Parathyroid adenoma (tissue), 2 donors: Measurements from ENCODE around the gene RASD2.

Experiments used
- H2AFZ ChIP-seq: fragments of 300-600 bp; sonication (generic); one replicate; pipeline ENCODE4 v1.7.0; 2017; ENCODE audit warnings: antibody characterized with exemption, mild to moderate bottlenecking
- H3K27ac ChIP-seq: fragments of 300-600 bp; sonication (generic); one replicate; pipeline ENCODE4 v1.7.0; 2017
- H3K27me3 ChIP-seq: fragments of 300-600 bp; sonication (generic); one replicate; pipeline ENCODE4 v1.7.0; 2017; ENCODE audit warnings: low read length; ENCODE audit not compliant: control insufficient read depth, insufficient read depth
- H3K36me3 ChIP-seq: fragments of 300-600 bp; sonication (generic); one replicate; pipeline ENCODE4 v1.7.0; 2017; ENCODE audit warnings: low read length; ENCODE audit not compliant: control insufficient read depth, insufficient read depth
- H3K4me1 ChIP-seq: fragments of 300-600 bp; sonication (generic); one replicate; pipeline ENCODE4 v1.7.0; 2017; ENCODE audit warnings: control low read depth
- H3K4me2 ChIP-seq: fragments of 300-600 bp; sonication (generic); one replicate; pipeline ENCODE4 v1.7.0; 2017; ENCODE audit warnings: low read length
- H3K4me3 ChIP-seq: fragments of 300-600 bp; sonication (generic); one replicate; pipeline ENCODE4 v1.7.0; 2017; ENCODE audit warnings: low read depth, low read length
- H3K79me2 ChIP-seq: fragments of 300-600 bp; sonication (generic); one replicate; pipeline ENCODE4 v1.7.0; 2017; ENCODE audit warnings: control low read depth
- H3K9ac ChIP-seq: fragments of 300-600 bp; sonication (generic); one replicate; pipeline ENCODE4 v1.7.0; 2017; ENCODE audit warnings: mild to moderate bottlenecking
- H3K9me3 ChIP-seq: fragments of 300-600 bp; sonication (generic); one replicate; pipeline ENCODE4 v1.7.0; 2017; ENCODE audit warnings: low read length; ENCODE audit not compliant: control insufficient read depth
- TF ChIP-seq, protein P1 (sequence below): fragments of 300-600 bp; sonication (generic); IDR thresholded peaks from one replicate; pipeline ENCODE4 v1.7.0; 2017; ENCODE audit warnings: antibody characterized with exemption, mild to moderate bottlenecking
- donor health status: primary hyperparathyroidism.

The RASD2 gene

DNA sequence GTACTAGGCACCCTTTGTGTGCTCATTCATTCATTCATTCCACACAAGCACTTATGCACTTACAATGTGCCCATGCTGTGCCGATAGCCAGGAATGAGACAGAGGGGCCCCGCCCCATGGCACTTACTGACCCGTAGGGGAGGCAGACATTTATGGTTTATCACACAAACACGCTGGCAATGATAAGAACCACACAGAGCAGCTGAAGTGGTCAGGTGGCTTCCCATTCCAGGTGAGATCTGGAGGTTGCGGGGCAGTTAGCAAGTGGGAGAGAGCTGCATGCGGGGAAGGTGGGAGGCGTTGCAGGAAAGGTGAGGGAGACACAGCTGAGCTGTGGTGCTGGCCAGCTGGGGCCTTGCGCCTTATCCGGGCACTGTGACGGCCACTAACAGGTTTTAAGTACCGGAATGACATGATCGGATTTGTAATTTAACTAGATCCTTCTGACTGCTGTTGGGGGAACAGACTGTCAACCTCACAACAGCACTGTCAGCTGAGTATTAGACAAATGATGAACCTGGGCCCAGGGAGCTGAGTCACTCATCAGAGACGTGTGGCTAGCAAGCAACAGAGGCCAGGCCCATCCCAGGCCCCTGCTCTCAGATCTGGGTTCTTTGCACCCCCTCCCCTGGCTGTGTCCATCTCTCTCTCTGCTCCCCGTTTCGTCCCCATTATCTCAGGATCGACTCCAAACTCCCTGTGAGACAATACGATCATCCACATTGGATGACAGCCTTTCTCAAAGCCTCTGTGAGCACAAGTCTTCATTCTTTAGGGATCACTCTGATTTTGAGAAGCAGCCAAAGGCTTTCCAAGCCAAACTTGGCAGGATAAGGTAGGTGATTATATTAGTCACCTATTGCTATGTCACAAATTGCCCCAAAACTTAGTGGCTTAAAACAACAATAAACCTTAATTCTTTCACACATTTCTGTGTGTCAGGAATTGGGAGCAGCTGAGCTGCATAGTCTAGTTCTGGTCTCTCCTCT, 28.4 kb downstream of the RASD2 start:
- H3K4me1 ChIP-seq: no peaks in the 10 kb centered on the region
- TF ChIP-seq, protein P1, sequence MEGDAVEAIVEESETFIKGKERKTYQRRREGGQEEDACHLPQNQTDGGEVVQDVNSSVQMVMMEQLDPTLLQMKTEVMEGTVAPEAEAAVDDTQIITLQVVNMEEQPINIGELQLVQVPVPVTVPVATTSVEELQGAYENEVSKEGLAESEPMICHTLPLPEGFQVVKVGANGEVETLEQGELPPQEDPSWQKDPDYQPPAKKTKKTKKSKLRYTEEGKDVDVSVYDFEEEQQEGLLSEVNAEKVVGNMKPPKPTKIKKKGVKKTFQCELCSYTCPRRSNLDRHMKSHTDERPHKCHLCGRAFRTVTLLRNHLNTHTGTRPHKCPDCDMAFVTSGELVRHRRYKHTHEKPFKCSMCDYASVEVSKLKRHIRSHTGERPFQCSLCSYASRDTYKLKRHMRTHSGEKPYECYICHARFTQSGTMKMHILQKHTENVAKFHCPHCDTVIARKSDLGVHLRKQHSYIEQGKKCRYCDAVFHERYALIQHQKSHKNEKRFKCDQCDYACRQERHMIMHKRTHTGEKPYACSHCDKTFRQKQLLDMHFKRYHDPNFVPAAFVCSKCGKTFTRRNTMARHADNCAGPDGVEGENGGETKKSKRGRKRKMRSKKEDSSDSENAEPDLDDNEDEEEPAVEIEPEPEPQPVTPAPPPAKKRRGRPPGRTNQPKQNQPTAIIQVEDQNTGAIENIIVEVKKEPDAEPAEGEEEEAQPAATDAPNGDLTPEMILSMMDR: no peak
- H3K79me2 ChIP-seq: no peaks in the 10 kb centered on the region
- H3K27me3 ChIP-seq: no peaks in the 10 kb centered on the region
- H3K4me2 ChIP-seq: no peak overlapping the region
- no peak overlapping the region for H3K9ac ChIP-seq
- no peaks in the 10 kb centered on the region for H3K9me3 ChIP-seq
- no peaks in the 10 kb centered on the region for H3K36me3 ChIP-seq
- H2AFZ ChIP-seq: no peak overlapping the region
- H3K27ac ChIP-seq: no peak overlapping the region
- H3K4me3 ChIP-seq: no peak overlapping the region

DNA sequence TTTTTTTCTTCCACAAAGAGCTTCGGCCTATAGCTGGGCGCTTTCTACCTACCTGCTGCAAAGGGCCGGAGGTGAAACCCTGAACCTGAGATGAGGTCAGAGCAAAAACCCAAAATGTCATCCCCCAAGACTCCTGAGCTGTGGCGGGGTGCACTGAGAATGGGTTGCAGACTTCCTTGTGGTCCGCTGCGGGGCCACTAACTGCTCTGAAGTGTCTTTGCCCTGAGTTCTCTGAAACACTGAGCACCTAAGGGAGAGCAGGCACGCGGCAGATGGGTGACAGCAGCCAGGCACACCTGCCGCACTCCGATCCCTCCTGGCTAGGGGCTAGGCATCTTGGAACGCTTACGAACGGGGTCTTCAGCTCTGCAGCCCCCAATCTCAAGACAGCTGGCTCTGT, 29.3 kb downstream of the RASD2 start:
- no peaks in the 10 kb centered on the region for H3K27me3 ChIP-seq
- no peaks in the 10 kb centered on the region for H3K36me3 ChIP-seq
- no peak overlapping the region for H3K4me3 ChIP-seq
- no peak overlapping the region for H3K4me2 ChIP-seq
- H3K9ac ChIP-seq: no peak overlapping the region
- H3K79me2 ChIP-seq: no peaks in the 10 kb centered on the region
- TF ChIP-seq, protein P1: no peak
- no peak overlapping the region for H3K27ac ChIP-seq
- no peak overlapping the region for H2AFZ ChIP-seq
- no peaks in the 10 kb centered on the region for H3K9me3 ChIP-seq
- no peaks in the 10 kb centered on the region for H3K4me1 ChIP-seq

DNA sequence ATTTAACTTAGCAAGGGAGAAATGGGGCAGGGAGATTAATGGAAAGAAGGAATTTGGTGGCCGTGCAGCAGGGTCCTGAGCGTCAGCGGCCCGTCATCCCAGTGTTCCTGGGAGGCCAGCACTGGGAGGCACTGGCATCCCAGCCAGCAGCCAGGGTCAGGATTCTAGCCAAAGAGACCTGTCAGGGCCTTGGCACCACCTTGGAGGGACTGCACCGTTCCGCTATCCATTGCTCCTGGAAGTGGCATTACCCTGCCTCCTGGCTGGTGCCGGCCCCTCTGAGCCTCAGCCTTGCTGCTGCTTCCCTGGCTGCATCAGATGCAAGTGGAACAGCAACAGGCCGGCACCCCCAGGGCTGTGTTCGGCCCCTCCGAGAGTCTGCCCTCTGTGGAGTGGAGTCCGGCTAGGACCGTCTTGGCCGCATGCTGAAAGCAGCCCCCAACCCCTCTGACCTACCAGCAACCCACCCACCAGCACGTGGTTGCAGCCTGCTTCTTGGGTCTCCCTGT, 30.1 kb downstream of the RASD2 start:
- Histone ChIP-seq H3K36me3 (no peaks in the 10 kb centered on the region), H3K27me3 (no peaks in the 10 kb centered on the region), H3K4me1 (no peaks in the 10 kb centered on the region), H3K79me2 (no peaks in the 10 kb centered on the region), H2AFZ (no peak overlapping the region), H3K9ac (no peak overlapping the region), H3K4me2 (no peak overlapping the region), H3K9me3 (no peaks in the 10 kb centered on the region), H3K27ac (no peak overlapping the region), H3K4me3 (no peak overlapping the region)
- TF ChIP-seq, protein P1: no peak

DNA sequence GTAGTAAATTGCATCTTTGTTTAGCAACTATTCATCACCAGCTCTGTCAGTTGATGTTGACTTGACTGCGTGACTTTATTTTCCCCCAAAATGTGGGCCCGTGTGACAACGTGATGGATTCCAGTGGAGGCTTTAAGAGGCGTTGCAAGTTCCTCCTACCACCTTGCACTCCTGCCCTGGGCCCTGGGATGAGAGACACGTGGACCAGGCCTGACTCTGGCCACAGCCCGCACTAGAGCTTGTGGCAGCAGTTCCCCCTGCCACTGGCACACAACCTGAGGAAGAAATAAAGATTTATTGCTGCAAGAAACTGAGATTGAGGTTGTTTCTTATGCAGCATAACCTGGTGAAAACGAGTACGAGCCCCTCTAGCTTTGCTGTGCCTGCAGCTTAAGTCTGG, 31.9 kb downstream of the RASD2 start:
- H3K27me3 ChIP-seq: no peaks in the 10 kb centered on the region
- TF ChIP-seq, protein P1: no peak
- no peak overlapping the region for H3K27ac ChIP-seq
- H3K9me3 ChIP-seq: no peaks in the 10 kb centered on the region
- H3K36me3 ChIP-seq: no peaks in the 10 kb centered on the region
- no peak overlapping the region for H2AFZ ChIP-seq
- H3K4me2 ChIP-seq: no peak overlapping the region
- H3K4me3 ChIP-seq: no peak overlapping the region
- H3K4me1 ChIP-seq: no peaks in the 10 kb centered on the region
- no peak overlapping the region for H3K9ac ChIP-seq
- no peaks in the 10 kb centered on the region for H3K79me2 ChIP-seq
